DND-41 (cell line): ENCODE measurements around the gene MYOCOS.

ENCODE experiments used
- EZH2 ChIP-seq: IDR thresholded peaks from 3 replicates; pipeline ENCODE4 v1.6.1; 2012; ENCODE audit warnings: borderline replicate concordance, low read depth, mild to moderate bottlenecking, moderate library complexity, low read length, inconsistent platforms; ENCODE audit not compliant: severe bottlenecking
- TF ChIP-seq, protein P1 (sequence below): IDR thresholded peaks from 2 replicates; pipeline ENCODE4 v1.5.1; 2012; ENCODE audit warnings: borderline replicate concordance, low read length, moderate library complexity, mild to moderate bottlenecking; ENCODE audit not compliant: poor library complexity, severe bottlenecking; ENCODE audit errors: extremely low read depth

DNA sequence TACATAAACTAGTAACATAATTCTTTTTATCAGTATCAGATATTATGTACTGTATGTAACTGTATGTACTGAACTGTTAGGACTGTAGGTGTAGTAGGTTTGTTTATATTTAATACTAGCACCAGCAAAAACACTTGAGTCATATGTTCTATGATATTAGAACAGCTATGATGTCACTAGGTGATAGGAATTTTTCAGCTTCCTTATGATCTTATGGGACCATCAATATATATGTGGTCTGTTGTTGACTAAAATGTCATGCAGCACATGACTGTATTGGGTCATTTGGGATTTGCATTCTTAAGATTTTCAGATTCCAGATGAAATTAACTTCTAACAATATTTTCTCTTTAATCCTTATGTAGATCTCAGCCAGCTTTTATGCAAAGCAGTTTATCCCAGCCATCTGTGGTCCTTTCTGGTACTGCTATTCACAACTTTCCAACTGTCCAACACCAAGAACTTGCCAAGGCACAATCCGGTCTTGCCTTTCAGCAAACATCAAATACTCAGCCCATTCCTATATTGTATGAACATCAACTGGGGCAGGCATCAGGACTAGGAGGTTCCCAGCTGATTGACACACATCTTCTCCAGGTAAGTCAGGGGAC is 38.3 kb upstream of the MYOCOS start:
- TF ChIP-seq, protein P1, sequence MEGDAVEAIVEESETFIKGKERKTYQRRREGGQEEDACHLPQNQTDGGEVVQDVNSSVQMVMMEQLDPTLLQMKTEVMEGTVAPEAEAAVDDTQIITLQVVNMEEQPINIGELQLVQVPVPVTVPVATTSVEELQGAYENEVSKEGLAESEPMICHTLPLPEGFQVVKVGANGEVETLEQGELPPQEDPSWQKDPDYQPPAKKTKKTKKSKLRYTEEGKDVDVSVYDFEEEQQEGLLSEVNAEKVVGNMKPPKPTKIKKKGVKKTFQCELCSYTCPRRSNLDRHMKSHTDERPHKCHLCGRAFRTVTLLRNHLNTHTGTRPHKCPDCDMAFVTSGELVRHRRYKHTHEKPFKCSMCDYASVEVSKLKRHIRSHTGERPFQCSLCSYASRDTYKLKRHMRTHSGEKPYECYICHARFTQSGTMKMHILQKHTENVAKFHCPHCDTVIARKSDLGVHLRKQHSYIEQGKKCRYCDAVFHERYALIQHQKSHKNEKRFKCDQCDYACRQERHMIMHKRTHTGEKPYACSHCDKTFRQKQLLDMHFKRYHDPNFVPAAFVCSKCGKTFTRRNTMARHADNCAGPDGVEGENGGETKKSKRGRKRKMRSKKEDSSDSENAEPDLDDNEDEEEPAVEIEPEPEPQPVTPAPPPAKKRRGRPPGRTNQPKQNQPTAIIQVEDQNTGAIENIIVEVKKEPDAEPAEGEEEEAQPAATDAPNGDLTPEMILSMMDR = no peak
- no peak for TF ChIP-seq EZH2
